B cell (primary cell): Measurements from ENCODE around the gene GPR62. TPM values are rescaled to one million over a fixed set of nuclear protein-coding genes. Genes with fewer than 3 reads are reported as not detected.

Source experiments
- ATAC-seq: fragments of 200-7000 bp; cut with Tn5 transposase; one replicate; pipeline ENCODE4 v1.10.0; 2021; ENCODE audit warnings: low read depth, mild to moderate bottlenecking, moderate number of reproducible peaks, moderate library complexity
- CTCF ChIA-PET: fragments of 350-600 bp; sonication (Branson Sonifier 250); formaldehyde crosslinking; loops from one replicate; lab custom pipeline; 2021; ENCODE audit warnings: antibody characterized with exemption, inconsistent platforms; lab: Charles Lee
- POLR2A ChIA-PET: fragments of 350-600 bp; sonication (Branson Sonifier 250); formaldehyde crosslinking; loops from one replicate; lab custom pipeline; 2021; ENCODE audit warnings: antibody characterized with exemption; lab: Charles Lee
- DNase-seq: peaks from one replicate; pipeline ENCODE4 v3.0.0; 2013
- H2AFZ ChIP-seq: 2 replicates; pipeline ENCODE4 v1.6.1; 2012; ENCODE audit warnings: mild to moderate bottlenecking, low read depth, low read length; ENCODE audit not compliant: insufficient read depth, poor library complexity, severe bottlenecking
- H3K27ac ChIP-seq, 2 donors: 1 replicate in 1 of 2; 2 replicates in 1 of 2; pipeline ENCODE4 v1.5.1; 2012 to 2013; ENCODE audit warnings: low read length in 2 of 2, mild to moderate bottlenecking in 2 of 2, moderate library complexity in 1 of 2
- H3K27me3 ChIP-seq, 4 experiments: fragments of 200-600 bp in 1 of 4; sonication (generic) in 1 of 4; replicated peaks in 1 of 4; 1 replicate in 2 of 4; 2 replicates in 2 of 4; pipeline versions ENCODE4 v1.6.1 to v1.7.0; 2013 to 2016; ENCODE audit warnings: low read length in 3 of 4, mild to moderate bottlenecking in 2 of 4, mixed read lengths in 1 of 4, moderate library complexity in 1 of 4; ENCODE audit not compliant: insufficient read depth in 4 of 4, control insufficient read depth in 3 of 4; ENCODE audit errors: control extremely low read depth in 1 of 4
- H3K36me3 ChIP-seq, 2 experiments: replicated peaks in 1 of 2; 1 replicate in 1 of 2; 2 replicates in 1 of 2; pipeline versions ENCODE4 v1.6.1 to v1.7.1; 2013; ENCODE audit warnings: low read length in 1 of 2; ENCODE audit not compliant: insufficient read depth in 2 of 2, control insufficient read depth in 1 of 2; ENCODE audit errors: control extremely low read depth in 1 of 2, extremely low read depth in 1 of 2
- H3K4me1 ChIP-seq, 2 donors: fragments of 200-600 bp in 1 of 2; sonication (generic) in 1 of 2; 1 replicate in 1 of 2; 2 replicates in 1 of 2; pipeline versions ENCODE4 v1.5.1 to v1.6.1; 2013 to 2017; ENCODE audit warnings: low read length in 2 of 2; ENCODE audit not compliant: control insufficient read depth in 2 of 2, insufficient read depth in 2 of 2
- H3K4me2 ChIP-seq: replicated peaks from 2 replicates; pipeline ENCODE3; 2012; ENCODE audit warnings: mild to moderate bottlenecking, low read depth, low read length; ENCODE audit not compliant: poor library complexity, severe bottlenecking
- H3K4me3 ChIP-seq, 5 experiments: fragments of 200-600 bp in 1 of 5; sonication (generic) in 1 of 5; 1 replicate in 3 of 5; 2 replicates in 2 of 5; pipeline versions ENCODE4 v1.5.1 to v1.7.0; 2011 to 2016; ENCODE audit warnings: low read length in 4 of 5, mild to moderate bottlenecking in 4 of 5, low read depth in 2 of 5, control low read depth in 1 of 5, moderate library complexity in 1 of 5; ENCODE audit not compliant: insufficient read depth in 1 of 5; ENCODE audit errors: control extremely low read depth in 1 of 5, extremely low read depth in 1 of 5
- H3K79me2 ChIP-seq: fragments of 200-600 bp; sonication (generic); one replicate; pipeline ENCODE4 v1.6.0; 2016; ENCODE audit warnings: low read length; ENCODE audit not compliant: control insufficient read depth, insufficient read depth
- H3K9ac ChIP-seq: fragments of 200-600 bp; sonication (generic); 2 replicates; pipeline ENCODE4 v1.6.1; 2017; ENCODE audit warnings: mild to moderate bottlenecking, low read length, moderate library complexity
- H3K9me3 ChIP-seq, 3 donors: one replicate each; pipeline versions ENCODE4 v1.6.1 to v1.7.1; 2013; ENCODE audit warnings: low read length in 2 of 3; ENCODE audit not compliant: control insufficient read depth in 2 of 3, insufficient read depth in 1 of 3; ENCODE audit errors: control extremely low read depth in 1 of 3
- H4K20me1 ChIP-seq: 2 replicates; pipeline ENCODE4 v1.6.0; 2012; ENCODE audit warnings: mild to moderate bottlenecking, low read length; ENCODE audit not compliant: insufficient read depth, control insufficient read depth, poor library complexity, severe bottlenecking
- H3K27ac Mint-ChIP-seq: one replicate; pipeline ENCODE4 v1.8.0; 2021; ENCODE audit warnings: mixed read lengths
- H3K27me3 Mint-ChIP-seq: one replicate; pipeline ENCODE4 v1.8.0; 2021; ENCODE audit warnings: mixed read lengths
- H3K4me1 Mint-ChIP-seq: one replicate; pipeline ENCODE4 v1.8.0; 2021; ENCODE audit warnings: mixed read lengths
- H3K4me3 Mint-ChIP-seq: one replicate; pipeline ENCODE4 v1.8.0; 2021; ENCODE audit warnings: mixed read lengths
- H3K9me3 Mint-ChIP-seq: one replicate; pipeline ENCODE4 v1.8.0; 2022; ENCODE audit warnings: mixed read lengths; ENCODE audit not compliant: insufficient read depth
- CTCF ChIP-seq: fragments of 200-600 bp; IDR thresholded peaks from one replicate; pipeline ENCODE4 v1.8.0; 2022; ENCODE audit warnings: antibody characterized with exemption, mild to moderate bottlenecking
- EZH2 ChIP-seq: IDR thresholded peaks from 2 replicates; pipeline ENCODE4 v1.6.1; 2012; ENCODE audit warnings: borderline replicate concordance, low read depth, mild to moderate bottlenecking, moderate library complexity, low read length; ENCODE audit not compliant: insufficient read depth, poor library complexity, severe bottlenecking
- WGBS: methylation state at CpG from one replicate; pipeline ENCODE4 v1.1.5; 2013; ENCODE audit warnings: missing lambda C conversion rate; ENCODE audit not compliant: insufficient coverage; 5-methylcytosine and 5-hydroxymethylcytosine counted together
- intact Hi-C: fragments of 100-400 bp; cut with micrococcal nuclease; formaldehyde crosslinking; loops from one replicate; pipeline ENCODE4 v1.10.0; 2022
- polyA plus RNA-seq: library from polyadenylated mRNA; depleted of rRNA; stranded (reverse); fragments of >200 nt; gene quantifications from 2 replicates; pipeline ENCODE4 v1.2.3, GENCODE V29; 2012
- total RNA-seq, 2 donors: library from RNA; stranded (reverse); fragments of 120-200 nt in 1 of 2; gene quantifications; 1 replicate in 1 of 2; 2 replicates in 1 of 2; pipeline versions ENCODE4 v1.2.3 to v1.2.4, GENCODE V29; 2013 to 2022

The GPR62 gene
- total and polyA plus RNA-seq, 2 donors (not counting 1 experiment from before 2014, with no cell fraction given): not detected

- no peaks in the 10 kb centered on the region for H3K9me3 ChIP-seq
- no peaks in the 10 kb centered on the region for H3K27me3 Mint-ChIP-seq
- ATAC-seq: no peak
- WGBS: 46% methylated on average over 2 of the region's 11 CpGs
- H3K79me2 ChIP-seq: peaks cover 5% of the 10 kb centered on the region
- peaks cover 6 to 23% of the 10 kb centered on the region in 2 donors for H3K4me1 ChIP-seq
- no peaks in the 10 kb centered on the region for H3K27me3 ChIP-seq
- ChIA-PET POLR2A (interaction anchor here (1.4 to 1.5 kb wide), 2 partner anchors 9 to 15 kb away, joined by 3 to 4 read pairs; no protein-coding TSS in a partner anchor), CTCF (interaction anchor here (0.5 to 2.6 kb wide), 3 partner anchors 11 to 26 kb away, joined by 3 to 14 read pairs (median 3); partner anchors contain the start of genes PARP3 and RRP9)
- TF ChIP-seq CTCF (no peak), EZH2 (no peak)
- H4K20me1 ChIP-seq: no peaks in the 10 kb centered on the region
- H3K4me1 Mint-ChIP-seq: peaks cover 23% of the 10 kb centered on the region
- H3K4me3 Mint-ChIP-seq: peak overlapping the region; percentile 88
- H3K27ac ChIP-seq: peak overlapping the region in 1 of 2 donors; percentile 56
- peak overlapping the region; percentile 75 for H3K9ac ChIP-seq
- H2AFZ ChIP-seq: peak overlapping the region; percentile 88
- intact Hi-C loops: no loop called here
- H3K4me2 ChIP-seq: peak overlapping the region; percentile 99
- peak overlapping the region; percentile 61 for H3K27ac Mint-ChIP-seq
- no peaks in the 10 kb centered on the region for H3K9me3 Mint-ChIP-seq
- DNase-seq: no peak
- H3K4me3 ChIP-seq: peak overlapping the region in 4 of 5 experiments; percentile 22 to 73 (median 54)
- H3K36me3 ChIP-seq: peaks cover 0 to 3% of the 10 kb centered on the region in 2 experiments
Measured at GRCh38 chr3:51968170-51968775, 13.1 kb downstream of the GPR62 start.
